HEK293 (cell line): ENCODE results near the gene C1orf56.

Experiments used
- CTCF ChIA-PET: fragments of 350-600 bp; formaldehyde crosslinking; extraction: SDS; loops from one replicate; lab custom pipeline; 2021; ENCODE audit warnings: antibody characterized with exemption; lab: Yijun Ruan, JAX
- POLR2A ChIA-PET: fragments of 300-600 bp; formaldehyde crosslinking; extraction: SDS; loops from one replicate; lab custom pipeline; 2020; ENCODE audit warnings: antibody characterized with exemption, inconsistent platforms; lab: Yijun Ruan, JAX
- H3K27ac ChIP-seq: fragments of 200-500 bp; sonication (Bioruptor generic); 2 replicates; pipeline ENCODE4 v1.5.1; 2014; ENCODE audit warnings: low read depth, low read length, control low read depth, inconsistent platforms; ENCODE audit errors: extremely low read depth
- H3K36me3 ChIP-seq, 2 experiments: fragments of 200-500 bp in 1 of 2; sonication (Bioruptor generic) in 1 of 2; 1 replicate in 1 of 2; 2 replicates in 1 of 2; pipeline ENCODE4 v1.5.1; 2014 to 2017; ENCODE audit warnings: inconsistent platforms in 2 of 2, low read length in 2 of 2; ENCODE audit not compliant: control insufficient read depth in 2 of 2, insufficient read depth in 1 of 2
- H3K4me1 ChIP-seq: fragments of 200-500 bp; sonication (Bioruptor generic); 2 replicates; pipeline ENCODE4 v1.5.1; 2014; ENCODE audit warnings: mild to moderate bottlenecking, low read length, inconsistent platforms; ENCODE audit not compliant: control insufficient read depth, insufficient read depth
- H3K4me3 ChIP-seq: 2 replicates; pipeline ENCODE4 v1.5.1; 2011; ENCODE audit warnings: low read depth, mild to moderate bottlenecking, control low read depth, low read length, moderate library complexity
- H3K9me3 ChIP-seq: fragments of 200-500 bp; sonication (Bioruptor generic); 2 replicates; pipeline ENCODE4 v1.5.1; 2014; ENCODE audit warnings: low read depth, low read length, inconsistent platforms; ENCODE audit not compliant: control insufficient read depth, insufficient read depth
- KLF1 ChIP-seq: fragments of 450-650 bp; formaldehyde crosslinking; IDR thresholded peaks from 2 replicates; pipeline ENCODE4 v1.5.1; 2016; ENCODE audit warnings: missing biosample characterization, missing genetic modification characterization
- KLF10 ChIP-seq: fragments of 450-650 bp; IDR thresholded peaks from 2 replicates; pipeline ENCODE4 v1.5.1; 2018; ENCODE audit warnings: missing biosample characterization, mild to moderate bottlenecking, missing genetic modification characterization
- KLF7 ChIP-seq: fragments of 450-650 bp; formaldehyde crosslinking; IDR thresholded peaks from 2 replicates; pipeline ENCODE4 v1.5.1; 2016; ENCODE audit warnings: missing biosample characterization, missing genetic modification characterization, borderline replicate concordance
- OSR2 ChIP-seq: fragments of 450-650 bp; formaldehyde crosslinking; IDR thresholded peaks from 2 replicates; pipeline ENCODE4 v1.5.1; 2016; ENCODE audit warnings: missing biosample characterization, missing genetic modification characterization
- ZBTB1 ChIP-seq: fragments of 450-650 bp; formaldehyde crosslinking; IDR thresholded peaks from 2 replicates; pipeline ENCODE4 v1.5.1; 2016; ENCODE audit warnings: missing biosample characterization, missing genetic modification characterization
- ZNF16 ChIP-seq: fragments of 450-650 bp; formaldehyde crosslinking; IDR thresholded peaks from 2 replicates; pipeline ENCODE4 v1.5.1; 2016; ENCODE audit warnings: low read depth, missing biosample characterization, missing genetic modification characterization
- ZNF184 ChIP-seq: fragments of 450-650 bp; IDR thresholded peaks from 2 replicates; pipeline ENCODE4 v1.5.1; 2018; ENCODE audit warnings: missing biosample characterization, mild to moderate bottlenecking, missing genetic modification characterization
- ZNF221 ChIP-seq: fragments of 450-650 bp; formaldehyde crosslinking; IDR thresholded peaks from 2 replicates; pipeline ENCODE4 v1.5.1; 2017; ENCODE audit warnings: missing biosample characterization, missing genetic modification characterization, borderline replicate concordance
- ZNF274 ChIP-seq, 2 experiments: fragments of 200-500 bp in 1 of 2; fragments of 450-650 bp in 1 of 2; sonication (Bioruptor generic) in 1 of 2; formaldehyde crosslinking in 1 of 2; IDR thresholded peaks; 2 replicates each; pipeline versions ENCODE4 v1.5.1 to v1.6.1; 2014 to 2016; ENCODE audit warnings: borderline replicate concordance in 1 of 2, inconsistent platforms in 1 of 2, low read length in 1 of 2, missing biosample characterization in 1 of 2, missing genetic modification characterization in 1 of 2
- ZNF473 ChIP-seq: fragments of 450-650 bp; formaldehyde crosslinking; IDR thresholded peaks from 2 replicates; pipeline ENCODE4 v1.5.1; 2017; ENCODE audit warnings: missing biosample characterization, missing genetic modification characterization
- ZNF544 ChIP-seq: fragments of 450-650 bp; formaldehyde crosslinking; IDR thresholded peaks from 2 replicates; pipeline ENCODE4 v1.5.0; 2017; ENCODE audit warnings: missing biosample characterization, missing genetic modification characterization
- ZNF548 ChIP-seq: fragments of 450-650 bp; formaldehyde crosslinking; IDR thresholded peaks from 2 replicates; pipeline ENCODE4 v1.5.1; 2016; ENCODE audit warnings: missing biosample characterization, missing genetic modification characterization
- ZNF621 ChIP-seq: fragments of 450-650 bp; formaldehyde crosslinking; IDR thresholded peaks from 2 replicates; pipeline ENCODE4 v1.5.1; 2017; ENCODE audit warnings: missing biosample characterization, missing genetic modification characterization
- ZNF623 ChIP-seq: fragments of 450-650 bp; formaldehyde crosslinking; IDR thresholded peaks from 2 replicates; pipeline ENCODE4 v1.5.1; 2016; ENCODE audit warnings: missing biosample characterization, missing genetic modification characterization
- ZNF626 ChIP-seq: fragments of 450-650 bp; sonication (Bioruptor Pico); formaldehyde crosslinking; IDR thresholded peaks from 2 replicates; pipeline ENCODE4 v1.5.1; 2018; ENCODE audit warnings: missing biosample characterization, missing genetic modification characterization, inconsistent platforms
- ZNF76 ChIP-seq: fragments of 450-650 bp; formaldehyde crosslinking; IDR thresholded peaks from 2 replicates; pipeline ENCODE4; 2016; ENCODE audit warnings: low read depth, missing biosample characterization, missing genetic modification characterization, borderline replicate concordance
- ZXDB ChIP-seq: fragments of 450-650 bp; formaldehyde crosslinking; IDR thresholded peaks from 2 replicates; pipeline ENCODE4 v1.5.1; 2016; ENCODE audit warnings: missing biosample characterization, missing genetic modification characterization
- TF ChIP-seq, protein P1 (sequence below): fragments of 450-650 bp; formaldehyde crosslinking; IDR thresholded peaks from 2 replicates; pipeline ENCODE4 v1.5.1; 2016; ENCODE audit warnings: missing biosample characterization, missing genetic modification characterization
- TF ChIP-seq, protein P2 (sequence below): fragments of 450-650 bp; IDR thresholded peaks from 2 replicates; pipeline ENCODE4 v1.5.1; 2018; ENCODE audit warnings: missing biosample characterization, mild to moderate bottlenecking, missing genetic modification characterization
- TF ChIP-seq, protein P3 (sequence below): fragments of 450-650 bp; formaldehyde crosslinking; IDR thresholded peaks from 2 replicates; pipeline ENCODE4 v1.5.1; 2016; ENCODE audit warnings: missing biosample characterization, missing genetic modification characterization
- TF ChIP-seq, protein P4 (sequence below): fragments of 450-650 bp; formaldehyde crosslinking; IDR thresholded peaks from 2 replicates; pipeline ENCODE4; 2016; ENCODE audit warnings: missing biosample characterization, missing genetic modification characterization
- TF ChIP-seq, protein P5 (sequence below): fragments of 450-650 bp; formaldehyde crosslinking; IDR thresholded peaks from 2 replicates; pipeline ENCODE4 v1.5.1; 2016; ENCODE audit warnings: missing biosample characterization, missing genetic modification characterization

The C1orf56 gene

DNA sequence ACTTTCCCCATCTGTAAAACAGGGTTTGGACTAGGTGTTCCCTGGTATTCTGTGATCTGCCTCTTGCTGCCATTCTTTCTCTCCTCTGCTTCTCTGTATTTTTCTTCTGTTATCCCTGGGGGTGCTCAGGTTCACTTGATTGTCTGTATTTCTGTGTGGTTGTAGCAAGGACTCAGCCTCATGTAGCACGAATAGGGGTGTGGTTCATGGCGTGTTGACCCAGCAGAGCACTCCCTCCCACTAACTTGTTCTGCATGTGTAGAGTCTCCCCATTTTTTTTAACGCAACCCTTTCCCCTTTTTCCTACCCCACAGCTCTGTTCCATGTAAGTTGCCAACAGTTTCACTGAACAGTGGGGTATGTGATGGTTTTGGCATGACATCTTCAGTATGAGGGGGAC is 12.4 kb upstream of the C1orf56 start:
- POLR2A ChIA-PET = no interaction called here
- TF ChIP-seq ZXDB (tag by site-specific recombination) = no peak
- no peak for TF ChIP-seq ZNF621 (tag by site-specific recombination)
- TF ChIP-seq ZNF623 (tag by site-specific recombination) = no peak
- TF ChIP-seq, protein P1, sequence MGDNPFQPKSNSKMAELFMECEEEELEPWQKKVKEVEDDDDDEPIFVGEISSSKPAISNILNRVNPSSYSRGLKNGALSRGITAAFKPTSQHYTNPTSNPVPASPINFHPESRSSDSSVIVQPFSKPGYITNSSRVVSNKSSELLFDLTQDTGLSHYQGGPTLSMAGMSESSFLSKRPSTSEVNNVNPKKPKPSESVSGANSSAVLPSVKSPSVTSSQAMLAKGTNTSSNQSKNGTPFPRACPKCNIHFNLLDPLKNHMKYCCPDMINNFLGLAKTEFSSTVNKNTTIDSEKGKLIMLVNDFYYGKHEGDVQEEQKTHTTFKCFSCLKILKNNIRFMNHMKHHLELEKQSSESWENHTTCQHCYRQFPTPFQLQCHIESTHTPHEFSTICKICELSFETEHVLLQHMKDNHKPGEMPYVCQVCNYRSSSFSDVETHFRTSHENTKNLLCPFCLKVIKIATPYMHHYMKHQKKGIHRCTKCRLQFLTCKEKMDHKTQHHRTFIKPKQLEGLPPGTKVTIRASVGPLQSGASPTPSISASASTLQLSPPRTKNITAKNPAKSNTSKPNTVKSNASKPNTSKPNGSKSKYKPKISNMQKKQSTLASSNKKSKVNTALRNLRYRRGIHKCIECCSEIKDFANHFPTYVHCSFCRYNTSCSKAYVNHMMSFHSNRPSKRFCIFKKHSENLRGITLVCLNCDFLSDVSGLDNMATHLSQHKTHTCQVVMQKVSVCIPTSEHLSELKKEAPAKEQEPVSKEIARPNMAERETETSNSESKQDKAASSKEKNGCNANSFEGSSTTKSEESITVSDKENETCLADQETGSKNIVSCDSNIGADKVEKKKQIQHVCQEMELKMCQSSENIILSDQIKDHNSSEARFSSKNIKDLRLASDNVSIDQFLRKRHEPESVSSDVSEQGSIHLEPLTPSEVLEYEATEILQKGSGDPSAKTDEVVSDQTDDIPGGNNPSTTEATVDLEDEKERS (tag by site-specific recombination) = no peak
- no peak for TF ChIP-seq ZNF548 (tag by site-specific recombination)
- TF ChIP-seq, all 188 proteins: peak for 0
- H3K4me1 ChIP-seq = no peaks in the 10 kb centered on the region
- no peak overlapping the region for H3K4me3 ChIP-seq
- H3K27ac ChIP-seq = no peak overlapping the region
- CTCF ChIA-PET = interaction anchor here (0.6 to 1.5 kb wide), 2 partner anchors 11 to 12 kb away, joined by 4 read pairs; no protein-coding TSS in a partner anchor
- H3K36me3 ChIP-seq = peaks cover 19 to 43% of the 10 kb centered on the region in 2 experiments
- H3K9me3 ChIP-seq = no peaks in the 10 kb centered on the region

DNA sequence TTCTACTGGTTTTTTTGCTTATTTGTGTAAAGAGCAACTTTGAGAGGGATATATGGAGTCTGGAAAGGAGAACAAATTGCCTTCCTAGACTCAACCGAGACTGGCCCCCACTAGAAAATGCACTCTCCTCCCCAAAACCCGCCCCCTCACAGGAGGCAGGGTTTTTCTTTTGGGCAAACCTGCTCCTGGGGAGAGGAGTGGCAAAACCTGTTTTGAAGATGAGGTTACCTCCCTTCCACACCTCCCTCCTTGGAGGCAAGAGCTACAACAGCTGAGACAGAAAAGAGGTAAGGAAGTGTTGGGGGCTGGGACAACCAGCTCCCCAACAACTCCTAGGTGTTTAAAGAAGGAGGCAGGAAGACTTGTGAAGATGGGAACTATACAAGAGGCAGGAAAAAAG is 11.2 kb upstream of the C1orf56 start, which contains the start of gene BNIPL:
BNIPL (plus strand) TSS at position 231 of the 400 bp plus-strand sequence; CDS start at position 371, 140 bp downstream.
- CTCF ChIA-PET = interaction anchor here (0.6 kb wide), 1 partner anchor 28 kb away, joined by 5 read pairs; the partner anchor contains the start of gene PRUNE1
- POLR2A ChIA-PET = no interaction called here
- no peaks in the 10 kb centered on the region for H3K9me3 ChIP-seq
- TF ChIP-seq ZNF221 (tag by site-specific recombination) (no peak), ZNF274 (IDR thresholded peaks at IDR 0.05; ENCODE audit: low read length) (no peak), ZNF274 (tag by site-specific recombination; IDR thresholded peaks at IDR 0.05; ENCODE audit: borderline replicate concordance) (no peak), ZNF76 (tag by site-specific recombination) (no peak), ZBTB1 (tag by site-specific recombination) (no peak), ZNF473 (tag by site-specific recombination) (no peak), KLF7 (no peak), KLF1 (tag by site-specific recombination) (no peak)
- TF ChIP-seq, protein P2, sequence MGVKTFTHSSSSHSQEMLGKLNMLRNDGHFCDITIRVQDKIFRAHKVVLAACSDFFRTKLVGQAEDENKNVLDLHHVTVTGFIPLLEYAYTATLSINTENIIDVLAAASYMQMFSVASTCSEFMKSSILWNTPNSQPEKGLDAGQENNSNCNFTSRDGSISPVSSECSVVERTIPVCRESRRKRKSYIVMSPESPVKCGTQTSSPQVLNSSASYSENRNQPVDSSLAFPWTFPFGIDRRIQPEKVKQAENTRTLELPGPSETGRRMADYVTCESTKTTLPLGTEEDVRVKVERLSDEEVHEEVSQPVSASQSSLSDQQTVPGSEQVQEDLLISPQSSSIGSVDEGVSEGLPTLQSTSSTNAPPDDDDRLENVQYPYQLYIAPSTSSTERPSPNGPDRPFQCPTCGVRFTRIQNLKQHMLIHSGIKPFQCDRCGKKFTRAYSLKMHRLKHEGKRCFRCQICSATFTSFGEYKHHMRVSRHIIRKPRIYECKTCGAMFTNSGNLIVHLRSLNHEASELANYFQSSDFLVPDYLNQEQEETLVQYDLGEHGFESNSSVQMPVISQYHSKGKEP = no peak
- TF ChIP-seq, protein P3, sequence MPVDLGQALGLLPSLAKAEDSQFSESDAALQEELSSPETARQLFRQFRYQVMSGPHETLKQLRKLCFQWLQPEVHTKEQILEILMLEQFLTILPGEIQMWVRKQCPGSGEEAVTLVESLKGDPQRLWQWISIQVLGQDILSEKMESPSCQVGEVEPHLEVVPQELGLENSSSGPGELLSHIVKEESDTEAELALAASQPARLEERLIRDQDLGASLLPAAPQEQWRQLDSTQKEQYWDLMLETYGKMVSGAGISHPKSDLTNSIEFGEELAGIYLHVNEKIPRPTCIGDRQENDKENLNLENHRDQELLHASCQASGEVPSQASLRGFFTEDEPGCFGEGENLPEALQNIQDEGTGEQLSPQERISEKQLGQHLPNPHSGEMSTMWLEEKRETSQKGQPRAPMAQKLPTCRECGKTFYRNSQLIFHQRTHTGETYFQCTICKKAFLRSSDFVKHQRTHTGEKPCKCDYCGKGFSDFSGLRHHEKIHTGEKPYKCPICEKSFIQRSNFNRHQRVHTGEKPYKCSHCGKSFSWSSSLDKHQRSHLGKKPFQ (tag by site-specific recombination) = no peak
- TF ChIP-seq, all 188 proteins: peak for 0
- H3K27ac ChIP-seq = no peak within 1 kb of the TSS
- H3K36me3 ChIP-seq = peaks cover 12 to 31% of the 10 kb centered on the region in 2 experiments
- no peak within 1 kb of the TSS for H3K4me3 ChIP-seq
- no peaks in the 10 kb centered on the region for H3K4me1 ChIP-seq

DNA sequence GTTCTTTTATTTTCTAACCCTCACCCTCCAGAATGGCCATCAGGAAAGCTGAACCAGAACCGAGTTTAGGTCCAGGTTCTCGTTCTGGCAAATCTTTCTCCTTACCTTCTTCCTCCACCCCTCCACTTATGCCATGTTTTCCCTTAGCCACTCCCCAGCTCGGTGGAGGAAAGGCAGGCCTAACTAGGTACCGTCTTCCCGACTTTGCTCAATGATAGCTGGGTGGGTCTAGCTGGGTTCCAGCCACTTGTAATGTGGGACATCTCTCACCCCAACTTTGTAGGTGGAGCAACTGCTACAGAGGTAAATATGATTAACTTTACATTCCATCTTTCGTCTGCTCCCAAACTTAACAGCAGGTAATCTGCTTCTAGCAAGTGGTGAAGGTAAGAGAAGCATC is 10.5 kb upstream of the C1orf56 start:
- peaks cover 6 to 28% of the 10 kb centered on the region in 2 experiments for H3K36me3 ChIP-seq
- H3K9me3 ChIP-seq = no peaks in the 10 kb centered on the region
- H3K4me1 ChIP-seq = no peaks in the 10 kb centered on the region
- no peak overlapping the region for H3K4me3 ChIP-seq
- ChIA-PET POLR2A (no interaction called here), CTCF (no interaction called here)
- TF ChIP-seq ZNF473 (tag by site-specific recombination) = no peak
- TF ChIP-seq ZNF16 (tag by site-specific recombination) = no peak
- no peak for TF ChIP-seq OSR2 (tag by site-specific recombination)
- no peak for TF ChIP-seq ZNF626 (tag by site-specific recombination)
- TF ChIP-seq, protein P4, sequence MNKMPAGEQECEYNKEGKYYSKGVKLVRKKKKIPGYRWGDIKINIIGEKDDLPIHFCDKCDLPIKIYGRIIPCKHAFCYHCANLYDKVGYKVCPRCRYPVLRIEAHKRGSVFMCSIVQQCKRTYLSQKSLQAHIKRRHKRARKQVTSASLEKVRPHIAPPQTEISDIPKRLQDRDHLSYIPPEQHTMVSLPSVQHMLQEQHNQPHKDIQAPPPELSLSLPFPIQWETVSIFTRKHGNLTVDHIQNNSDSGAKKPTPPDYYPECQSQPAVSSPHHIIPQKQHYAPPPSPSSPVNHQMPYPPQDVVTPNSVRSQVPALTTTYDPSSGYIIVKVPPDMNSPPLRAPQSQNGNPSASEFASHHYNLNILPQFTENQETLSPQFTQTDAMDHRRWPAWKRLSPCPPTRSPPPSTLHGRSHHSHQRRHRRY (tag by site-specific recombination) = no peak
- no peak for TF ChIP-seq KLF10 (tag by site-specific recombination)
- TF ChIP-seq, protein P5, sequence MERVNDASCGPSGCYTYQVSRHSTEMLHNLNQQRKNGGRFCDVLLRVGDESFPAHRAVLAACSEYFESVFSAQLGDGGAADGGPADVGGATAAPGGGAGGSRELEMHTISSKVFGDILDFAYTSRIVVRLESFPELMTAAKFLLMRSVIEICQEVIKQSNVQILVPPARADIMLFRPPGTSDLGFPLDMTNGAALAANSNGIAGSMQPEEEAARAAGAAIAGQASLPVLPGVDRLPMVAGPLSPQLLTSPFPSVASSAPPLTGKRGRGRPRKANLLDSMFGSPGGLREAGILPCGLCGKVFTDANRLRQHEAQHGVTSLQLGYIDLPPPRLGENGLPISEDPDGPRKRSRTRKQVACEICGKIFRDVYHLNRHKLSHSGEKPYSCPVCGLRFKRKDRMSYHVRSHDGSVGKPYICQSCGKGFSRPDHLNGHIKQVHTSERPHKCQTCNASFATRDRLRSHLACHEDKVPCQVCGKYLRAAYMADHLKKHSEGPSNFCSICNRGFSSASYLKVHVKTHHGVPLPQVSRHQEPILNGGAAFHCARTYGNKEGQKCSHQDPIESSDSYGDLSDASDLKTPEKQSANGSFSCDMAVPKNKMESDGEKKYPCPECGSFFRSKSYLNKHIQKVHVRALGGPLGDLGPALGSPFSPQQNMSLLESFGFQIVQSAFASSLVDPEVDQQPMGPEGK (tag by site-specific recombination) = no peak
- no peak for TF ChIP-seq ZNF184 (tag by site-specific recombination)
- TF ChIP-seq ZNF544 (tag by site-specific recombination) = no peak
- no peak overlapping the region for H3K27ac ChIP-seq
